Body of pancreas (tissue), 4 donors: ENCODE measurements around the gene MYCL.

Source experiments
- POLR2A ChIP-seq, 3 donors: fragments of 450-650 bp; IDR thresholded peaks; one replicate each; pipeline ENCODE4 v1.6.1; 2016; ENCODE audit warnings: antibody characterized with exemption in 3 of 3, mild to moderate bottlenecking in 2 of 3
- TF ChIP-seq, protein P1 (sequence below), 7 experiments: fragments of 450-650 bp in 4 of 7; fragments of 200-600 bp in 3 of 7; sonication (generic) in 3 of 7; IDR thresholded peaks; one replicate each; pipeline ENCODE4 v1.5.1; 2016 to 2019; ENCODE audit warnings: antibody characterized with exemption in 7 of 7

DNA sequence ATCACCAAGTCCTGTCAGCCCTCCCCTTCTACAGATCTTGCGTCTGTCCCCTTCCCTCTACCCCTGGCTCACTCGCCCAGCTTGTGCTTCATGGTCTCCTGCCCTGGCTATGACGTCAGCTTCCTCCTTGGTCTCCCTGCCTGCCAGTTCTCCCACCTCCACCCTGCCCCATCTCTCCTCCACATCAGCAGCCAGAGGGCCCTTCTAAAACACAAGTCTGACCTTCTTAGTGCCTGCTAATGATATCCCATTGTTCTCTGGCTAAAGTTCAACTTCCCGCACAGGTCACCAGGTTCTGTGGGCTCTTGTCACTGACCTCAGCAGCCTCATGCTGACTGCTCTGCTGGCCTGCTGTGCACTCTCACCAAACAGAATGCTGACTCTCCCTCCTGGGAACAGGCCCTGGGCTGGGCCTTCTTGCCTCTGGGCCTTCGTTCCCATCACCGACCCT is 24.7 kb upstream of the MYCL start:
- TF ChIP-seq, protein P1, sequence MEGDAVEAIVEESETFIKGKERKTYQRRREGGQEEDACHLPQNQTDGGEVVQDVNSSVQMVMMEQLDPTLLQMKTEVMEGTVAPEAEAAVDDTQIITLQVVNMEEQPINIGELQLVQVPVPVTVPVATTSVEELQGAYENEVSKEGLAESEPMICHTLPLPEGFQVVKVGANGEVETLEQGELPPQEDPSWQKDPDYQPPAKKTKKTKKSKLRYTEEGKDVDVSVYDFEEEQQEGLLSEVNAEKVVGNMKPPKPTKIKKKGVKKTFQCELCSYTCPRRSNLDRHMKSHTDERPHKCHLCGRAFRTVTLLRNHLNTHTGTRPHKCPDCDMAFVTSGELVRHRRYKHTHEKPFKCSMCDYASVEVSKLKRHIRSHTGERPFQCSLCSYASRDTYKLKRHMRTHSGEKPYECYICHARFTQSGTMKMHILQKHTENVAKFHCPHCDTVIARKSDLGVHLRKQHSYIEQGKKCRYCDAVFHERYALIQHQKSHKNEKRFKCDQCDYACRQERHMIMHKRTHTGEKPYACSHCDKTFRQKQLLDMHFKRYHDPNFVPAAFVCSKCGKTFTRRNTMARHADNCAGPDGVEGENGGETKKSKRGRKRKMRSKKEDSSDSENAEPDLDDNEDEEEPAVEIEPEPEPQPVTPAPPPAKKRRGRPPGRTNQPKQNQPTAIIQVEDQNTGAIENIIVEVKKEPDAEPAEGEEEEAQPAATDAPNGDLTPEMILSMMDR (IDR thresholded peaks at IDR 0.05): no peak
- no peak for TF ChIP-seq POLR2A (IDR thresholded peaks at IDR 0.05)
